ENCODE results near the gene MSRB3. TPM values are rescaled to one million over a fixed set of nuclear protein-coding genes. Genes with fewer than 3 reads are reported as not detected.

MSRB3 gene
- total RNA-seq, 1 donor from 2014 or later = 47.3 TPM

DNA sequence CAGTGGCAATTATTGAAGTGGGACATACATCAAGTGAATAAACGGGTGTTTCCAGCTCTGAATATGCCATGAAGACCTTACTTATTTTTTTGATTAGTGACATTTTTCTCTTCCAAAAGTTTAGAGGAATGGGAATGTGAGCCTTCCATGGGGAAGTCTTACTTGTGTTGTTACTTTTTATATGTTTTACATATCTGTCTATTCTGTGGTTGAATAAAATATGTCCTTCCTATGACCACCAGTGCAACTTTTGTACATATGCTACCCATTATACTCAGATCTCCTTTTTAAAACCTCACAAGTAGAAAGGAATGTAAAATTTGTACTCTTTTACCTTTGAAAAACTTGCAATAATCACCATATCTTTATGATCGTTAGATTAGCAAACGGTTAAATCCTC lies 132.7 kb downstream of the MSRB3 start:
- intact Hi-C loops (cut with DNase I) = no loop called here
- TF ChIP-seq, protein P1, sequence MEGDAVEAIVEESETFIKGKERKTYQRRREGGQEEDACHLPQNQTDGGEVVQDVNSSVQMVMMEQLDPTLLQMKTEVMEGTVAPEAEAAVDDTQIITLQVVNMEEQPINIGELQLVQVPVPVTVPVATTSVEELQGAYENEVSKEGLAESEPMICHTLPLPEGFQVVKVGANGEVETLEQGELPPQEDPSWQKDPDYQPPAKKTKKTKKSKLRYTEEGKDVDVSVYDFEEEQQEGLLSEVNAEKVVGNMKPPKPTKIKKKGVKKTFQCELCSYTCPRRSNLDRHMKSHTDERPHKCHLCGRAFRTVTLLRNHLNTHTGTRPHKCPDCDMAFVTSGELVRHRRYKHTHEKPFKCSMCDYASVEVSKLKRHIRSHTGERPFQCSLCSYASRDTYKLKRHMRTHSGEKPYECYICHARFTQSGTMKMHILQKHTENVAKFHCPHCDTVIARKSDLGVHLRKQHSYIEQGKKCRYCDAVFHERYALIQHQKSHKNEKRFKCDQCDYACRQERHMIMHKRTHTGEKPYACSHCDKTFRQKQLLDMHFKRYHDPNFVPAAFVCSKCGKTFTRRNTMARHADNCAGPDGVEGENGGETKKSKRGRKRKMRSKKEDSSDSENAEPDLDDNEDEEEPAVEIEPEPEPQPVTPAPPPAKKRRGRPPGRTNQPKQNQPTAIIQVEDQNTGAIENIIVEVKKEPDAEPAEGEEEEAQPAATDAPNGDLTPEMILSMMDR (IDR thresholded peaks at IDR 0.05) = no peak
- Histone ChIP-seq H3K27me3 (ENCODE audit: low read depth) (no peaks in the 10 kb centered on the region), H3K36me3 (no peaks in the 10 kb centered on the region), H3K4me1 (no peaks in the 10 kb centered on the region), H3K4me3 (no peak overlapping the region), H3K9me3 (no peaks in the 10 kb centered on the region), H3K27ac (no peak overlapping the region)
- no peak for DNase-seq
- ATAC-seq = no peak

DNA sequence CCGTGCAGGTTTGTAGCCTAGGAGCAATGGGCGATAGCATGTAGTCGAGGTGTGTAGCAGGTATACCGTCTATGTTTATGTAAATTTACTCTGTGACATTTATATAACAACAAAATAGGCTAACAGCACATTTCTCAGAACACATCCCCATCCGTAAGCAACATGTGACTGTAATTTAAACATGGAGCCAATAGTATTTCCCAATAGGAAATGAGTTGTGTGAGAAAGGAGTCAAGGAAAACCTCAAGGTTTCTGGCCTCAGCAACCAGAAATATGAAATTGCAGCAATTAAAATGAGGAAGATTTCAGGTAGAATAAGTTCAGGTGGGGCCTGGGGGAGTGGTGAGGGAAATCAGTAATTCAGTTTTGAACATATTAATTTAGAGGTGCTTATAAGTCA lies 136.0 kb downstream of the MSRB3 start:
- Histone ChIP-seq H3K4me1 (no peaks in the 10 kb centered on the region), H3K27ac (no peak overlapping the region), H3K36me3 (no peaks in the 10 kb centered on the region), H3K9me3 (no peaks in the 10 kb centered on the region), H3K27me3 (ENCODE audit: low read depth) (no peaks in the 10 kb centered on the region), H3K4me3 (no peak overlapping the region)
- DNase-seq (no peak), ATAC-seq (no peak)
- TF ChIP-seq, protein P1 (IDR thresholded peaks at IDR 0.05) = no peak
- intact Hi-C loops (cut with DNase I) = no loop called here

DNA sequence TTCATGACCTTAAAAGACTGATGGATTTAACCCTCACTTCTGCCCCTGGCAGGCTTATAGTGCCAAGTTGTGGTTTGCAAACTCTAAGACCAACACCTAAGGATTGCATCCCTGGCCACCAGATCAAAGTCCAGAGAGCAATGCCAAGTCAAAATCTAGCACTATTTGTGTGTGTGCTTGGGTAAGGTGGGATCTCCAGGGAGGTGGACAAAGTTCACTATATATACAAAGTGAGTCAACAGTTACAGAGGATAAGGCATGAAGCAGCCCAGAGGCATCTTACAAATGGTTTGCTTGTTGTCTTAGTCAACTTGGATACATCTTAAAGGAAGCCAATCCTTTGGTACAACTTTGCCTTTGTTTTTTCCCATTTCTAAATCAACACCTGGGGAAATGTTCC lies 137.3 kb downstream of the MSRB3 start:
- Histone ChIP-seq H3K27ac (no peak overlapping the region), H3K9me3 (peaks cover 6% of the 10 kb centered on the region), H3K27me3 (ENCODE audit: low read depth) (no peaks in the 10 kb centered on the region), H3K4me3 (no peak overlapping the region), H3K4me1 (no peaks in the 10 kb centered on the region), H3K36me3 (no peaks in the 10 kb centered on the region)
- TF ChIP-seq, protein P1 (IDR thresholded peaks at IDR 0.05) = no peak
- ATAC-seq (no peak), DNase-seq (no peak)
- intact Hi-C loops (cut with DNase I) = no loop called here

DNA sequence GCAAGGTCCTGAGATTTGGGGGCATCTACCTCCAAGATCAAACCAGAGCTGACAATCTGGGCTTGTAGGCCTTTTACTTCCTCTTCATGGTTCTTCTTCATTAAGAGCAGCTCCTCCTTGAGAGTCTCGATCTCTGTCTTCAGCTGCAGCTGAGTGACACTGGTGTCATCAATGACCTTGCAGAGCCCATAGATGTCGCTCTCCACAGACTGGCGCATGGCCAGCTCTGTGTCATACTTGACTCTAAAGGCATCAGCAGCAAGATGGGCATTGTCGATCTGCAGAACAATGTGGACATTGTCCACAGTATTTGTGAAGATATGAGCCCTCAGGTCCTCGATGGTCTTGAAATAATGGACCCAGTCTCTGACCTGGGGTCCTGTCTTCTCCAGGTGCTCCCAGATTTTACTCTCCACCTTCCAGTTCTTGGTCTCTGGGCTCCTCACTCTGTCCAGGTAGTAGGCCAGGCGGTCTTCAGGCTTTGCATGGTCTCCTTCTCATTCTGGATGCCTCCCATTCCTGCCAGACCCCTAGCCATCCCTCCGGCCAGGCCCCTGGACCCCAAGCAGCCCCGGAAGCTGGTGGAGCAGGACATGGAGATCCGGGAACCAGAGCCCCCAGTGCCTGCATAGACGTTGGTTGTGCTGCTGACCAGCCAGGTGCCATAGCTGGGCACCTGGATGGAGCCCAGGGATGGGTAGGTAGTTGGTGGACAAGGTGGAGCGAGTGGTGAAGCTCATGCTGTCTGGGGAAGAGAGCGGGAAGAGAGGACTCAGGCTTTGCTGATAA lies 141.0 kb downstream of the MSRB3 start:
- no peaks in the 10 kb centered on the region for H3K36me3 ChIP-seq
- peak; percentile 27 for DNase-seq
- no peaks in the 10 kb centered on the region for H3K27me3 ChIP-seq (ENCODE audit: low read depth)

DNA sequence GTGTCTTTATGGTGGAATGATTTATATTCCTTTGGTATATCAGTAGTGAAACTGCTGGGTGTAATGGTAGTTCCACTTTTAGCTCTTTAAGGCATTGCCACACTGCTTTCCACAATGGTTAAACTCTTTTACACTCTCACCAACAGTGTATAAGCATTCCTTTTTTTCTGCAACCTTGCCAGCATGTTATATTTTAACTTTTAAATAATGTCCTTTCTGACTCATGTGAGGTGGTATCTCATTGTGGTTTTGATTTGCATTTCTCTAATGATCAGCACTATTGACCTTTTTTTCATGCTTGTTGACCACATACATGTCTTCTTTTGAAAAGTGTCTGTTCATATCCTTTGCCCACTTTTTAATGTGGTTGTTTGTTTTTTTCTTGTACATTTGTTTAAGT lies 142.5 kb downstream of the MSRB3 start:
- Histone ChIP-seq H3K27me3 (ENCODE audit: low read depth) (no peaks in the 10 kb centered on the region), H3K27ac (no peak overlapping the region), H3K9me3 (peaks cover 20% of the 10 kb centered on the region), H3K36me3 (no peaks in the 10 kb centered on the region), H3K4me3 (no peak overlapping the region), H3K4me1 (no peaks in the 10 kb centered on the region)
- TF ChIP-seq, protein P1 (IDR thresholded peaks at IDR 0.05) = no peak
- intact Hi-C loops (cut with DNase I) = no loop called here
- DNase-seq (no peak), ATAC-seq (no peak)

More for the DNA sequence above, 141.0 kb downstream of the MSRB3 start:
- ATAC-seq = no peak
- intact Hi-C loops (cut with DNase I) = no loop called here
- Histone ChIP-seq H3K9me3 (peaks cover 17% of the 10 kb centered on the region), H3K27ac (no peak overlapping the region), H3K4me1 (no peaks in the 10 kb centered on the region), H3K4me3 (no peak overlapping the region)
- TF ChIP-seq, protein P1 (IDR thresholded peaks at IDR 0.05) = no peak

All from lower lobe of right lung (tissue), 2 donors.